Left lobe of liver (tissue), 2 donors: Measurements from ENCODE around the gene PAFAH1B2. TPM values are rescaled to one million over a fixed set of nuclear protein-coding genes. Genes with fewer than 3 reads are reported as not detected.

ENCODE experiments used
- ATAC-seq: fragments of 200-7000 bp; cut with Tn5 transposase; one replicate; pipeline ENCODE4 v1.9.1; 2020; ENCODE audit warnings: mild to moderate bottlenecking, moderate library complexity
- DNase-seq: peaks from one replicate; pipeline ENCODE4 v3.0.0-alpha.2; 2020; ENCODE audit warnings: low spot score
- total RNA-seq: library from RNA; stranded (reverse); gene quantifications from one replicate; pipeline ENCODE4 v1.2.1, GENCODE V29; 2021
- donor health status: DM: no; HTN: no; CAD: no; lungs with moderate emphysema.
- donor health status: DM: no; HTN: yes; CAD: no.

PAFAH1B2 gene
- total RNA-seq, 1 donor from 2014 or later, result 23.5 TPM

DNA sequence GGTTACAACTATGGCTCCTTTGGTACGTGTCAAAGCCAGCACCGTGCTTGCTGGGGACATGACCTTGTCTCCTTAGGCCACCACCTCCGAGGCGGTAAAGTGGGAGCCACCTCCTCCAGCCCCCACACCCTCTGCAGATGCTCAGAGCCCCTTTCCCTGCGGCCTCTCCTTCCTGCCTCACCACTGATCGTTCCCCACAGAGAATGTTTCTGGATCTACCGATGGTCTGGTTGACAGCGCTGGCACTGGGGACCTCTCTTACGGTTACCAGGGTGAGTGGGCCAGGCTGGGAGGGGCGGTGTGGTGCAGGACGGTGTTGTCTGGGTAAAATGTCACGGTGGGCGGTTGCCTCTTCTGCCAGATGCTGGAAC is 43.3 kb downstream of the PAFAH1B2 start:
- DNase-seq (no peak), ATAC-seq (no peak)

GRCh38 chr11:117187799-117188481 is 43.9 kb downstream of the PAFAH1B2 start:
- no peak for ATAC-seq
- no peak for DNase-seq

GRCh38 chr11:117188620-117189081 is 44.6 kb downstream of the PAFAH1B2 start:
- ATAC-seq (peak; percentile 41), DNase-seq (peak; percentile 45)

- DNase-seq (no peak), ATAC-seq (peak; percentile 22)
These were observed 45.3 kb downstream of the PAFAH1B2 start for GRCh38 chr11:117189191-117189940.

- ATAC-seq, result no peak
- no peak for DNase-seq
These were observed 46.0 kb downstream of the PAFAH1B2 start for GRCh38 chr11:117189941-117190544.

GRCh38 chr11:117191680-117192400 is 47.8 kb downstream of the PAFAH1B2 start:
- ATAC-seq (no peak), DNase-seq (no peak)

- ATAC-seq (no peak), DNase-seq (no peak)
These were observed 48.4 kb downstream of the PAFAH1B2 start for GRCh38 chr11:117192401-117192875.

DNA sequence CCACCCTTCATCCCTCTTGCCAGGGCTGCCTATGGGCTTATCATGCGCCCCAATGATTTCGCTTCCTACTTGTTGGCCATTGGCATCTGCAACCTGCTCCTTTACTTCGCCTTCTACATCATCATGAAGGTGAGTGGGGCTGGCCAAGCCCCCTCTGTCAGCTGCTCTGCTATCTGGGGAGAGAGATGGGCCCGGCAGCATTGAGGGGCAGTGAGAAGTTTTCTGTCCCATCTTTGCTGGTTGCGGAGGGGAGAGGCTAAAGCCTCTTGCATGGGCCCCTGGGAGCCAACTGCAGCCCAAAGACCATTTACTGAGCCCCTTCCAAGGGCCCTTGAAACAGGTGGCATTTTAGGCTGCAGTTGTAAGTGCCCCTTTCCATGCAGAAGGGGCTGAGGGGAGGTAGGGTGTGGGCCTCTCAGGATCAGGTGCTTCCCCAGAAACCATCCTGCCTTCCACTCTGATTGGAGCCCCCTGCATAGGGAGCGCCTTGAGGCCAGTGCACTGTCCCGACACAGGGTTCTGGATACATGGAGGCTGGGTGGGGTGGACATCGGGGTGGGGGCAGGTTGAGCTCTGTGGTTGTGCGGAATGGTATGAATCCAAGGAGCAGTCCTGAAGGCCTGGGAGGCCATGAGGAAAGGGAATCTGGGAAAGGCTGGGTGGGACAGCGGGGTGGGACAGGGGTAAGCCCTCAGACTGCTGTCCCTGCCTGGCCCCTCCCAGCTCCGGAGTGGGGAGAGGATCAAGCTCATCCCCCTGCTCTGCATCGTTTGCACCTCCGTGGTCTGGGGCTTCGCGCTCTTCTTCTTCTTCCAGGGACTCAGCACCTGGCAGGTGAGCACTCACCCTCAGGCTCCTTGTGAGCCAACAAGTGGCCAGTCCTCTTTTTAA is 49.3 kb downstream of the PAFAH1B2 start:
- no peak for DNase-seq
- no peak for ATAC-seq

DNA sequence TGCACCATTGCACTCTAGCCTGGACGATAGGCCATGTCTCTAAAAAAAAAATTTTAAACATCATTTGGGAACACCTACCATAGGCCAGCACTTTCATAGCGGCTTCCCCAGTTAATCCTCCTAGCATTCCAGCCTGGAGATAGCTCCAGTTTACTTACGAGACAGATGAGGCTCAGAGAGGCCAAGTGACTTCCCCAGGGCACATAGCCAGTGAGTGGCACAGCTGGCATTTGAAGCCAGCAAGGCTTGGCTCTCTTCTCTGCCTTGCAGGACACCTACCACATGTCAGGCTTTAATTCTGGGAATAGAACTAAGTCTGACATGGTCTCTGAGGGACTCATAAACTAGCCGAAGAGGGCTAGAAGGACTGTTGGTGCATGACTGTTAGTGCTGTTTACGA is 50.2 kb downstream of the PAFAH1B2 start:
- no peak for ATAC-seq
- DNase-seq, result no peak

- ATAC-seq (no peak), DNase-seq (no peak)
These were observed 51.2 kb downstream of the PAFAH1B2 start for GRCh38 chr11:117195258-117195657.

DNA sequence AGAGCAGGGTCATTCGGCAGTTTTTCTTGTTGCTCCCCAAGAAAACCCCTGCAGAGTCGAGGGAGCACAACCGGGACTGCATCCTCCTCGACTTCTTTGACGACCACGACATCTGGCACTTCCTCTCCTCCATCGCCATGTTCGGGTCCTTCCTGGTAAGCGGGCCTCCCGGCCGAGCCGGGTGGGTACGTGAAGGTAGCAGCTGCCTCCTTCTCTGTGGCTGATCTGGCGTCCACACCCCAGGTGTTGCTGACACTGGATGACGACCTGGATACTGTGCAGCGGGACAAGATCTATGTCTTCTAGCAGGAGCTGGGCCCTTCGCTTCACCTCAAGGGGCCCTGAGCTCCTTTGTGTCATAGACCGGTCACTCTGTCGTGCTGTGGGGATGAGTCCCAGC is 51.7 kb downstream of the PAFAH1B2 start:
- DNase-seq, result no peak
- no peak for ATAC-seq

DNA sequence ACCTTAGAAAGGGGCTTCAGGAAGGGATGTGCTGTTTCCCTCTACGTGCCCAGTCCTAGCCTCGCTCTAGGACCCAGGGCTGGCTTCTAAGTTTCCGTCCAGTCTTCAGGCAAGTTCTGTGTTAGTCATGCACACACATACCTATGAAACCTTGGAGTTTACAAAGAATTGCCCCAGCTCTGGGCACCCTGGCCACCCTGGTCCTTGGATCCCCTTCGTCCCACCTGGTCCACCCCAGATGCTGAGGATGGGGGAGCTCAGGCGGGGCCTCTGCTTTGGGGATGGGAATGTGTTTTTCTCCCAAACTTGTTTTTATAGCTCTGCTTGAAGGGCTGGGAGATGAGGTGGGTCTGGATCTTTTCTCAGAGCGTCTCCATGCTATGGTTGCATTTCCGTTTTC is 52.9 kb downstream of the PAFAH1B2 start:
- no peak for DNase-seq

DNA sequence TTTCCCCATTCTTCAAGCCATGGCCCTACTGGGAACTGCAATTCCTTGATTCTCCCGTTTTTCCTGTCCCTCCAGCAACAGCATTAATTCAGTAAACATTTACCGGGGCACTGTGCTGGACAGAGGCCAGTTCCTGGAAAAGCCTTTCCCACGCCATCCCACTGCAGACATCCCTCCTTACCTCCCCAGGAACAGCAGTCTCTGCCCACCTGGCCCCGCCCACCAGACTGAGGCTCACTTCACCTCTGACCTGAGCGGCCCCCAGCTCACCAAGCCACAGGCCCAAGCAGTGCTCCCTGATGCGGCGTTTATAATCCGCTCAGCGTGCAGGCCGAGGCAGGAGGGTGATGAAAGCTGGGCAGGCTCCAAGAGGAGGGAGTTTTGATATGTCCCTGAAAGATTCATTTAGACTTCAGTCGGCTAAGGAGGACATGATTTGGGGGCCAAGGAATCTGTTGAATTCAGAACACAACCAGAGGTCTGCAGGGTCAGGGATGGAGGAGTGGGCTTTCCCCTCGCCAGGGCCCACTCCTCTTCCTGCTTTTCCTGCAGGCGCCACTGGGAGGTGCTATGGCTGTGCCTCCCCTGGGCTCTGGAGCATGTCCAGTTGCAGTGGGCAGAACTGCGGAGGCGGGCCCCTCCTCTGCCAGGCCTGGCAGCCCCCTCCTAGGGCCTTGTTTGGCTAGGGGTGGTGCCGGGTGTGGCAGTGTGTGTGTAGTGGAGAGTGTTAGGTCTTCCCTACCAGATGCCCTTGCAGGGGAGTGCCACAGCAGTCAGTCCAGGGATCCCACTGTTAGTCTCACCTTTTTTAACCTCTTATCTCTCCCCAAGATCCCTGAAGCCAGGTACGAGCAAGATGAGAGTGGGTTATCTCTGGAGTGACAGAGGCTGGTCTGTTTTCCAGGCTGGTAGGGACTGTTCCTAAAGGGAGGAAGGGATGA is 53.7 kb downstream of the PAFAH1B2 start:
- peak; percentile 3 for ATAC-seq
- DNase-seq, result no peak

More for the DNA sequence above, 52.9 kb downstream of the PAFAH1B2 start:
- ATAC-seq, result no peak

GRCh38 chr11:117198613-117199012 is 54.5 kb downstream of the PAFAH1B2 start:
- DNase-seq (no peak), ATAC-seq (no peak)

- DNase-seq (no peak), ATAC-seq (peak; percentile 27)
These were observed 55.2 kb downstream of the PAFAH1B2 start, which contains the start of gene TAGLN for GRCh38 chr11:117199053-117199915. Gene TAGLN, plus strand, starts transcription at chr11:117199370. Its CDS starts 3,644 bp downstream, at chr11:117203014.

- DNase-seq (no peak), ATAC-seq (no peak)
These were observed 56.1 kb downstream of the PAFAH1B2 start for GRCh38 chr11:117199916-117200812.
